Colonic mucosa (tissue), 4 donors: ENCODE results near the gene C2orf80. TPM values are rescaled to one million over a fixed set of nuclear protein-coding genes. Genes with fewer than 3 reads are reported as not detected.

Experiments used
- DNase-seq: peaks from one replicate; pipeline ENCODE4 v3.0.0-alpha.2; 2020
- H3K27ac ChIP-seq: fragments of 200-600 bp; one replicate; pipeline ENCODE4 v1.8.0; 2021
- H3K27me3 ChIP-seq: fragments of 200-600 bp; one replicate; pipeline ENCODE4 v1.8.0; 2021
- H3K36me3 ChIP-seq: fragments of 200-600 bp; one replicate; pipeline ENCODE4 v1.8.0; 2021
- H3K4me1 ChIP-seq: fragments of 200-600 bp; one replicate; pipeline ENCODE4 v1.8.0; 2021; ENCODE audit warnings: mild to moderate bottlenecking
- H3K4me3 ChIP-seq: fragments of 200-600 bp; one replicate; pipeline ENCODE4 v1.8.0; 2021
- H3K9ac ChIP-seq, 2 donors: one replicate each; pipeline ENCODE4 v1.7.0; 2013; ENCODE audit warnings: control low read depth in 2 of 2, low read depth in 2 of 2, low read length in 2 of 2
- H3K9me3 ChIP-seq: fragments of 200-600 bp; one replicate; pipeline ENCODE4 v1.8.0; 2021
- CTCF ChIP-seq: fragments of 200-600 bp; IDR thresholded peaks from one replicate; pipeline ENCODE4 v1.8.0; 2022; ENCODE audit warnings: antibody characterized with exemption, mild to moderate bottlenecking
- intact Hi-C: fragments of 100-400 bp; cut with DNase I; formaldehyde crosslinking; loops from one replicate; pipeline ENCODE4 v1.14.1; 2022
- total RNA-seq, 2 donors: library from RNA; stranded (reverse); fragmentation: NEBNext Ultra II Directional in 1 of 2; extraction: Animal tissue kit (Norgen Biotek cat#: 25700) in 1 of 2; gene quantifications; one replicate each; pipeline ENCODE4 v1.2.1, GENCODE V29; 2021
- donor health status: healthy.
- donor health status: DM: no; HTN: no; CAD: no.
- donor health status: DM: no; HTN: no; CAD: no.

C2orf80 gene
- total RNA-seq, 2 donors from 2014 or later: not detected

DNA sequence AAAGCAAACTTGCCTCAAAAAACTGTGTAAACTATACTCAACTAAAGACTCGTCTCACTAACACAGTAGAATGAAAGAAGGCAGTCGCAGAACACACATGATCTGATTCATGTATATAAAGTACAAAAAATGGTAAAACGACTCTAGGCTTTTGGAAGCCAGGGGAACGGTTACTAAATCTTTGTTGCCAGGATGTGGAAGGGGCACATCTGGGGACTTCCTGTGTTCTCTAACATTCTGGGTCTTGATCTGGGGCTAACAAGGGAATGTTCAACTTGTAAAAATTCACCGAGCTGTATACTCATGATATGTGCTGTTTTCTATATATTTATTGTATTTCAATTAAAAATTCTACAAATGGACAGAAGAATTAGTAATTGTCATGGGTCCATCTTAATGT is 14.3 kb upstream of the C2orf80 start:
- H3K27ac ChIP-seq: no peak overlapping the region
- H3K9me3 ChIP-seq: no peaks in the 10 kb centered on the region
- no peak overlapping the region for H3K4me3 ChIP-seq
- H3K27me3 ChIP-seq: no peaks in the 10 kb centered on the region
- no peaks in the 10 kb centered on the region for H3K4me1 ChIP-seq
- intact Hi-C loops: no loop called here
- H3K9ac ChIP-seq: no peak overlapping the region
- no peaks in the 10 kb centered on the region for H3K36me3 ChIP-seq
- no peak for DNase-seq
- no peak for TF ChIP-seq CTCF

- no peak for DNase-seq
- H3K9ac ChIP-seq: no peak overlapping the region
- TF ChIP-seq CTCF: no peak
- H3K9me3 ChIP-seq: no peaks in the 10 kb centered on the region
- H3K4me3 ChIP-seq: no peak overlapping the region
- H3K4me1 ChIP-seq: no peaks in the 10 kb centered on the region
- no peaks in the 10 kb centered on the region for H3K36me3 ChIP-seq
- no peaks in the 10 kb centered on the region for H3K27me3 ChIP-seq
- intact Hi-C loops: no loop called here
- no peak overlapping the region for H3K27ac ChIP-seq
These were observed 5.7 kb upstream of the C2orf80 start for GRCh38 chr2:208195531-208195930.

GRCh38 chr2:208192611-208193236 is 2.9 kb upstream of the C2orf80 start:
- no peak for DNase-seq
- Histone ChIP-seq H3K4me1 (no peaks in the 10 kb centered on the region), H3K27me3 (no peaks in the 10 kb centered on the region), H3K9ac (no peak overlapping the region), H3K9me3 (no peaks in the 10 kb centered on the region), H3K4me3 (no peak overlapping the region), H3K27ac (no peak overlapping the region), H3K36me3 (no peaks in the 10 kb centered on the region)
- intact Hi-C loops: no loop called here
- TF ChIP-seq CTCF: no peak

- H3K27me3 ChIP-seq: no peaks in the 10 kb centered on the region
- H3K4me1 ChIP-seq: no peaks in the 10 kb centered on the region
- H3K9me3 ChIP-seq: no peaks in the 10 kb centered on the region
- H3K27ac ChIP-seq: no peak overlapping the region
- no peak for DNase-seq
- no peak for TF ChIP-seq CTCF
- H3K36me3 ChIP-seq: no peaks in the 10 kb centered on the region
- no peak overlapping the region for H3K9ac ChIP-seq
- intact Hi-C loops: no loop called here
- H3K4me3 ChIP-seq: no peak overlapping the region
These were observed 591 bp downstream of the C2orf80 start for GRCh38 chr2:208189069-208189809.

DNA sequence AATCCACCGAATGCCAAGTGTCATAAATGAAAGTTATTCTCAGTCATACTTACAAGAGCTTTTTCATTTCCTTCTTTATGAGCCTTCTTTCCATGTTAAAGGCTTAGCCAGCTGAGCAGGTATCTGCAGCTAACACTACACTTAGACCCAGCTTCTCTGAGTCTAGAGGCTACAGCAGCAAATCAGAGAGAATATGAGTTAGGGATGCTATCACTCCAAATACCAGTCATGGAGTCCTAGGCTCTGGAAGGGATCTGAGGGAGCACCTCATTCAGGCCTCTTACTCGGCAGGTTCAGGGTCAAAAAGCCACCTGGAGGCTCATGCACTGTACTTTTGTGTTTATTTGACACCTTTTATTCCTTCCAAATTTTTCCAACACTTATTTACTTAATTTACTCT is 2.9 kb downstream of the C2orf80 start:
- no peaks in the 10 kb centered on the region for H3K27me3 ChIP-seq
- H3K27ac ChIP-seq: no peak overlapping the region
- no peak for DNase-seq
- H3K9ac ChIP-seq: no peak overlapping the region
- intact Hi-C loops: no loop called here
- H3K9me3 ChIP-seq: no peaks in the 10 kb centered on the region
- no peak for TF ChIP-seq CTCF
- no peak overlapping the region for H3K4me3 ChIP-seq
- H3K4me1 ChIP-seq: no peaks in the 10 kb centered on the region
- no peaks in the 10 kb centered on the region for H3K36me3 ChIP-seq
